ENCODE results near the gene SYTL2.

SYTL2 gene

DNA sequence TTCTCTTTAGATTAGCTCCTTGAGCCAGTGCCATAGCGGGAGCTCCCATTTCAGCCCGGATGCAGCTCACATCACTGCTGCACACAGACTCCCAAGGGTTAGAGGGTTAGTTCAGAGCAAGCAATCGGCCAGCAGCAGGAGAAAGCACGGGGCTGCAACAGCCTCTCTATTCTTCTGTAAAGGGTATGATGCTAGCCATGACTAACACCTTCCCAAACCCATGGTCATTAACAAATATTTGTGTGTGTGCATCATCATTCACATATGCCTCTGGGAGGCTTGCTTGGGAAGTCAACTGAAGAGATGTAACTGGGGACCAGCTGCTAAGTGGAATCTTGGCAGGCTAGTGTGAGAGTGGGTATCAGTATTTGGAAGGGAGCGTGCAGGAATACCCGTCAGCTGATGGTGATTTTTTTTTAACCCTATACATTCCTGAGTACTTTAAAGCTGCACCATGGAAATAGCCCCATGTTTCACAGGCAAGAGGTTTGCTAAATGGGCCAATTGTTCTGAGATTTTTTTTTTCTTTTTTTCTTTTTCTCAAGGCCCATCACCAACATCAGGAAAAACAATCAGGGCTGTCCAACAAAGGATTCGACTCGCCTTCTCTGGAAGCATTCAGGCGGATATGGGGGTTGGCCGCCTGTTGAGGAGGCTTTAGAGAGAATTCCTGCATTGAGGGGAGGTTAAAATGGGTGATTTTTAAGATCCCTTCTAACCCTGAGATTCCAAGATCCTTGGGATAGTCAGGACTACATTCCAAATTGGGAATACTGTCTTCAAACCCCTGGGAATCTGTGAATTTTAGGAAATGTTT is 91.7 kb downstream of the SYTL2 start:
- DNase-seq, result no peak

DNA sequence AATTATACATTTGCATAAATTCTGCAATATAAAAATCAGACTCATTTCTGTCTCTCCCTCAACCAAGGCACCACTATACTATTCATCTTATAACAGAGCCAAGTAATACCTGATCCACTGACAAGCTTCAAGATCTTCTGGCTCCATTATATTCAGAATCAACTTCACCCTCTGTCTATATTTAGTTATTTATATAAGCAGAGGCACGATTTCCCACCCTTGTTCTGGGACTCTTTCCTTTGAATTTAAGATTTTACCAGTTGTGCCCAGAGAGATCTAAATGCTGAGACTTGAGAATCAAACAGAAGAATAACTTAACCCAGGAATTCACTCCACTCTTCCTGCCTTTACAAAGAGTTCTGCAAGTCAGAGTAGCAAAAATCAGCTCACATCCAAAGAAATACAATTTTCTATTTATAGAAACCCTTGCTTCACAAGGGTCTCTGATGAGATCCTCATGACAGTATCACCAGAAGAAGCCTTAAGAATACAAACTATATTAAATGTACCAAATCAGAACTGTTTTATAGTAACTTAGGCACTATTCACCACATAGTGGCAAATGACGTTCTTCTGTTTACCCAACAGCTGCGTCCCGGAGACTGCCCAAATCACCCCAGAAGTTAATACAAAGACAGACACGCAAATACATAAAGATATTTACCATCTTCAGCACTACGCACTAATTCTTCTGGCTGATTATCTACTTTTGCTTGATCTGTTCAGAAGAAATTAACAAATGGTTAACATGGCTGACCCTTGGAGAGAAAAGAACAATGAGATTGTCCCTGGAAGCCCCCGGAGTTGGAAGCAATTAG is 92.6 kb downstream of the SYTL2 start:
- no peak for DNase-seq

DNA sequence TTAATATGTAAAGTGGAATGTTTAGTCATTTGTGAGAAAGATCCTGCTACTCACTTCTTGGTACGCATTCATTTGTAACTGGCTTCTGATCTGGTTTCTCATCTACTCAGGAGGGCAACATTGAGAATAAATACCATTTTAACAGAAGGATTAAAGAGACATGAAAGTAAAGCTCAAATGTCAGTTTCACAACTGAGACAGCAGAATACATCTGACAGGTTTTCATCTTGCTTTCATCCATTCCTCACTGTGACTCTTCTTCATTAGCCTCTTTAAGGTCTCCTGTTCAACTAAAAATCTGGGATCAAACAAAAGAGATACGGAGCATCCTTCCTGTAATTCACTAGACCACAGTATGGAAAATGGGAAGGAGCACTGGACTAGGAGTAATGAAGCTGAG is 93.5 kb downstream of the SYTL2 start:
- DNase-seq, result no peak

DNA sequence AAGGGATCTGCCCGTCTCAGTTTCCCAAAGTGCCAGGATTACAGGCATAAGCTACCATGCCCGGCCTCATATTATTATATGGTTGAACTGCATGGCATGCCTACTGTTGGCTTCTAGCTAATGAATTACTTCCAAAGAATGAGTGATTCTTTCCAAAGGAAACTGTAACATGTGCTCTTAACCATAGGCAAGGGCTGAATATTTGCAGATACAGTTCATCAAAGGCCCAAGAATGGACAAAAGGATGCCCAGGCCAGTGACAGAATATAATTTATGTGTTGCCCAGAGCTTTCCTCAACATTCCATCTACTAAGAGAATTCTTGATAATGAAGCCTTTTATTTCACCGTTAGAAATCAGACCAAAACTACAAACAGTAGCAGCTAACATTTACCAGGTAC is 98.0 kb downstream of the SYTL2 start:
- no peak for DNase-seq

DNA sequence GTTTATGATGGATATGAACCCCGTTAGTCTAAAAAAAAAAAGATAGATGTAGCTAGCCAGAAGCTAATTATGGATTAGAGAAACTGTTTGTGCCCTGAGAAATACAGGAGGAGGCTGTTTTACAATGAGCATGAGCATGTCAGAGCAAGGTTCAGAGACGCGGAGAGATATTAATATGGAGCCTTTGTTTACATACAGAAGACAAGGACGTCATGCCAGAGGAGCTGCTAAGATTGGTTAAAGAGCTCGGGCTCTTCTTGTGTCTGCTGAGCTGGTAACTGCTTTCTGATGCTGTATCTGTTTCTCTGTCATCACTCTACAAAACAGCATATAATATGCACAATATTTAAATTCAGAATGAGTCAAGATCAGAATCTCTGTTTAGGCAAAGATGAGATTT is 100.0 kb downstream of the SYTL2 start:
- DNase-seq, result no peak

DNA sequence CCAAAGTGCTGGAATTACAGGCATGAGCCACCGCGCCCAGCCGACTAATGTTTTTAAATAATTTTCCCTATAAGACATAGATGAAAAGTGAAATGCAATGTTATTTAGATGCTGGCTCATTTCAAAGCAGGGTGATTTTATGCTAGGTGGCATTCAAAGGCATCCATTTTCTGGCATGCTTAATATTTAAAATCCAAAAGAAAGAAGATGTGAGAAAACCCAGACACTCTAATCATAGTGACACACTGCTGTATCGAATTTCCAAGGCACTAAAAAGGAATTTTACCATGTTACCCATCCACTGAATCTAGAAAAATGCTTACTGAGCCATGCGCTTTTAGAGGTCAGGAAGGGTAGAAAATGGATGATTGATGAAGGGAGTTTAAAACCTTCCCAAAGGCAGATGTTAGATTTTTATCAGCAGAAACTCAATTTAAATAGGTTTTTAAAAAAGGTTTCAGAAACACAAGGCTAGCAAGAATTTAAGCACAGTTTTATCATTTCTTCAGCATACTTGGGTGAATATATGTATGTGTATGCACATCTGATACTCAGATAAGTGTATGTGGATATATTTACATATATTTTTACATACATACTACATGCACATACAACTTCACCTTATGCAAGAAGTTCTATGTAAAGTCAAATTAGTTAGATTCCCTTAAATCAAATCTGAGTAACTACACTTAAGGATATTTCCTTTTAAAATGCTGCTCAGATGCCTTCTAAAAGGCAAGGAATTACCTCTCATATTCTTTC is 100.8 kb downstream of the SYTL2 start:
- DNase-seq, result no peak

DNA sequence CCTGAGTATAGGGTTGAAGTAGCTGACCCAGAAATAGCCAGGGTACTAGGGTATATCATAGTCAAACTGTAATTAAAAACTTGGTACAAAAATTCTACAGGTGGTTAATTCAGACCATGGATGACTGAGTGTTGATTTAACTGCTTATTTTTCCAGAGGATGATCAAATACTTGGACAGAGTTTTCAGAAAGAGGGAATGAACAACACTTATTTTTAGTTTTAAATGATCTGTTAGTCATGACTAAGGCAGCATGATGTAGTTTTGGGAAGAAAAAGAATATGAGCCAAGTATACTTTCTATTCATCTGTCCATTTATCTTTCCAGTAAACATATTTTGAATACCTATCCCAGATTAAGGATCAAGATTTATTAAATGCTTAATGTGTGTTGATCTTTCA is 105.1 kb downstream of the SYTL2 start:
- DNase-seq, result no peak

DNA sequence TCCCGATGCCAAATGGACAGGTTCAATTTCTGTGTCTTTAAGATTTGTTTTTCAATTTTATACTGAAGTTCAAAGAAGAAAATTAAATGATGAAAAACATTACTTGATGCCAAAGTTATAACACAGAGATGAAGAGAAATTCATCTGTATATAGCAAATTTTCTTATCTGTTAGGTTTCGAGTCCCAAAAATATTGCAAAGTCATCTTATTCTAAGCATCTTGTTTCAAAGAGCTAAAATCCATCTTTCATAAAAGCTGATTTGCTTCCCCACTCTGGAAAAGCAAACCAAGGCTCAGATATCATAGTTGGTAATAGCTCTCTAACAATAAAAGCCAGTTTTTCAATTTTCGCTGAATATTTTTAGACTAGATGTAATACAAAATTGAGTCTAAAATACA is 106.0 kb downstream of the SYTL2 start:
- DNase-seq, result no peak

DNA sequence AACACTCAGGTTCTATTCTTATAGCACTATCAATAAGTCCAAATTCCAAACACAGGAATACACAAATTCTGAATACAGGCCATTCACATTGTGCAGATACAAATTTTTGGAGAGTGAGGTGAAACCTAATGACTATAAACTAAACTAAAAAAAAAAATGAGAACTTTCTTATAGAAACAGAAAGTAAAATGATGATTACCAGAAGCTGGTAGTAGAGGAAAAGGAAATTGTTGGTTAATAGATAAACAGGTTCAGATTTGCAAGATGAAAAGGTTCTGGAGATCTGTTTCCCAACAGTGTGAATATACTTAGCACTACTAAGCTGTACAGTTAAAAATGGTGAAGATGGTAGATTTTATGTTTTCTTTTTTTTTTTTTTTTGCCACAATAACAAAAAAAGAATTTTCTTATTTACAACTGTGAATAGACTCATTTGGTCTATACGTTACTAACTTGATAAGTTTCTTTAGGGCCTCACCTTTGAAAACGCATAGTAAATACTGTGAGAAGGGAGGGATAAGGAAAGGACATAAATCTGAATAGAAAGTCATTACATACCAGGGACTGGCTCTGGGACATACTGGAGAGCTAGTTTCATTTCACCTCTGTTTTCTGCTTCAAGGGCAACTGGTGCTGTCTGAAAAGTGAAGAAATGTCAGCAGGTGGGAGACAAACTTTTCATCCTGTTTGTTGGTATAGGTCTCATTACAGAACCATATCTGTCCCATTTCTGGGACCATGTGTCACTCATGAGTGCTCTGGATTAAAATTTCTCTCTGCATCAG is 110.8 kb downstream of the SYTL2 start:
- DNase-seq, result no peak

DNA sequence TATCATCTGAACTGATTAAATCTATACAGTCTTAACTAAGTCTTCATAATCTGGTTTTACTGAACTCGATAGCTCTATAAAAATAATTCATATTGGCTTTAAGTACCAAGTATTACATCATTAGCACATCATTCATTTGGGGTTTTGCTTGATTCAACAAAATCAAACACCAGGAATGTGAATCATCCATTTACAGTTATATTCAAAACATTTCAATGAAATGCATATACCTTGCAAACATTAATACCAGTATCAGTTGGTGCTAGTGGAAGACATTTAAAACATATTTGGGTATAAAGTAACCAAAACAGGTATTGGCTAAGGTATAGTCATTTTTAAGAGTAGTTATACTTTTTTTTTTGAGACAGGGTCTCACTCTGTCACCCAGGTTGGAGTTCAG is 112.7 kb downstream of the SYTL2 start:
- DNase-seq, result no peak

DNA sequence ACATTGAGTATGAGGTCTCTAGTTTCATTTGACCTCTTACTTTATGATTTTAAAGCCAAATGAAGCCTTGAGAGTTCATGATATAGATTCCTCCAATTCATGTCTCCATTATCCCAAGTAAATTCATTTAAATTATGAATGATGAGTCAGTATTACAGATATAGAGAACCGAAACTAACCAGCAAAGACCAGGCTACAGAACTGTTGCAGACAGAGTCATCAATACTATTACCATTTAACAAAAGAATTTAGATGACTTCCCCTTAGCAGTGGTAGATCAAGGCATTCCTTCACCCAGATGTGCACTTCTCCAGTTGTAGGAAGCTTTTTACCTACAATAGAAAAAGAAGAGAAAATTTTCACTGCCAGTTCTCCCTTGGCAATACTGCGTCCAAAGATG is 113.2 kb downstream of the SYTL2 start:
- DNase-seq, result no peak

DNA sequence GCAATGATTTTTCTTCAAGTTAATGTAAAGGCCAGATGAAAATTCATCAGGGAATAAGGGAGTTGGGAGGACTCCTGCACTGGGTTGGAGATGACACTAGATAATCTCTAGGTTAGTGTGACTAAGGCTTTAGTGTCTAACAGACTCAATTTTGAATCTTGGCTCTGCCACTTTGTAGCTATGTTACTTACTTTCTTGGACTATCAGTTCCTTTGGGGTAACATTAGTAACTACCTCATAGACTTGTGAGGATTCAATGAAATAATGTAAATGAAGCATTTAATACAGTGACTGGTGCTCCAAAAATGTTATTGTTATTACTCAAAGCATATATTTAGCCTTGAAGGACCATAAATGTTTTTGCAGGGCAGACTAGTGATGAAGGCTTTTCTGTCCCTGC is 115.4 kb downstream of the SYTL2 start:
- DNase-seq, result no peak

DNA sequence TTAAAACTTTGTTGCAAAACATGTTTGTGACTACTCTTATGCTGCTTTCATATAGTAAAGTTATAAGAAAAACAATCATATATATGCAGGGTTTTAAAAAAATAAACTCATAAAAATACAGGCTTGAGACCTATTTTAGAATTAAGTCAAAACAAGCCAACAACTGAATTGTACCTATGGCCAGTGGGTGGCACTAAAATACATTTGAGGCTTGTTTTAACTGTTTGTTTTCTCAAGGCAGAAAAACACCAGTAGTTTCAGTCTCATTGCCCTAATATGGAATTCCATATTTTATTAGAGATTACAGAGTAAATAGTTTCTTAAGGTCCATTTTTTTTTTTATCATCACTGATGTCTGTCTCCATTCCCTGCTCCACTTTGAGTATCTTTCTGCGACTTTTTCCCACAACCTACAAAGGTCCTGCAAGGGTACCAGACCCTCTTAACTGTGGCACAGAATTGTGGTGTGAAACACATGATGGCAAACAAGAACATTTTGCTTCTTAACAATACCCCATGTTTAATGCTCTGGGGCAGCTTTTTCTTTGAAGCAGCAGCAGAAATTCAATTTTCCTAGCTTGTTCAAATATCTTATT is 116.5 kb downstream of the SYTL2 start:
- DNase-seq, result peak in 2 of 3 experiments; percentile 26 to 50

DNA sequence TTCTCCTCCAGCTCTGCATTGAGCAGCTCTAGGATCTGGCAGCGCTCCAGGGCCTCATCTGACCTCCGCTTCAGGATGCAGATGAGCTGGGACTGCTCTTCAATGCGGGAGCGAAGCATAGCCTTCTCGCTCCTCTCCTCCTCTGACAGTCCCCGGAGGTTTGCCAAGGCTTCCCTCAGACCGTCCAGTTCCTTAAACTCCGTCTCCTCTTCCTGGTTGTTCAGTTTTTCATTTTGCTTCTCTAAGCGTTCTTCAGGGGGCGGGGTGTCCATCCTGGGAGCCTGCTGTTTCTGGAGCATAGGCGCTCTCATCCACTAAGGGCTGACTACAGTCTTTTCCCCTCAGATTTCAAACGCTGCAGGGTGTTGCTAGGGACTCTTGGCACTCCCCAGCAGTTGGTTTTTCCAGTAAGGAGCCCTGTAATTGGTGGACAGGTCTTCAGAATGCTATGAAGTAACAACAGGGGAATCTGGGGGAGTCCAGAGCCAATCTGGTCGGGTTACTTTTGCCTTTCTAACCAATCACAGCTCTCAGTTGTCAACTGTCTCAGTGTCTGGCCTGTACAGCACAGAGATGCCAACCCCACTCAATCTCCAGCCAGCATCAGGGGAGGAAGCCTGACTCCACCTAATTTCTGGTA is 125.0 kb downstream of the SYTL2 start, which contains the start of gene CCDC89:
TSS of gene CCDC89 (minus strand) at position 376 of the 640 bp plus-strand sequence. CDS start at position 311, 65 bp downstream.
- DNase-seq, result peak; percentile 77 to 95 (median 89)

DNA sequence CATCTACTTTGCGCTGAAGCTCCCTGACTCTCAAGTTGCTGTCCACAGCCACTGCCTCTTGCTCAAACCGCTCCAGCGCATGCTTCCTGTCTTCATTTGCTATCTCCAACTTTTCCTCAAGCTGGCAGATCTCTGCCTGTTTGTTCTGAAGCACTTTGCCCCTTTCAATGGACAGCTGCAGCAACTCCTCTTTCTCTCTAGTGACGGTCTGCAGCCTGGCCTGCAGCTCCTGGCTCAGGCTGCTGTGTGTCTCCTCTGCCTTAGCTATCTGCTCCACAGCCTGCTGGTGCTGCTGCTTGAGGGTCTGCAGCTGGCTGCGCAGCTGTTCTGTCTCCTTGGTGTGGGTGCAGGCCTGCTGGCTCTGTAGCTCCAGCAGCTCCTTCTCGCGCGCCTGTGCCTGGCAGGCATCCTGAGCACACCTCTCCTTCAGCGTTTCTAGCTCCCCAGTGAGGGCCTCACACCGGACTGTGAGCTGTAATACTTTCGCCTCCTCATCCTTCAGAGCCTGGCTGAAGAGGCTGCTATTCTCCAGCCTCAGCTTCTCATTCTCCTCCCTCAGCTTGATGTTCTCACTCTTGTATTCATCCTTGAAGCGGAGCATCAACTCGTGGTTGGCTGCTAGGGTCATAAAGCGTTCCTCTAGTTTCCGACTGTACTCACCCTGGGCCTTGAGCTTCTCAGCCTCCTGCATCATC is 125.7 kb downstream of the SYTL2 start:
- peak; percentile 56 to 79 (median 58) for DNase-seq

DNA sequence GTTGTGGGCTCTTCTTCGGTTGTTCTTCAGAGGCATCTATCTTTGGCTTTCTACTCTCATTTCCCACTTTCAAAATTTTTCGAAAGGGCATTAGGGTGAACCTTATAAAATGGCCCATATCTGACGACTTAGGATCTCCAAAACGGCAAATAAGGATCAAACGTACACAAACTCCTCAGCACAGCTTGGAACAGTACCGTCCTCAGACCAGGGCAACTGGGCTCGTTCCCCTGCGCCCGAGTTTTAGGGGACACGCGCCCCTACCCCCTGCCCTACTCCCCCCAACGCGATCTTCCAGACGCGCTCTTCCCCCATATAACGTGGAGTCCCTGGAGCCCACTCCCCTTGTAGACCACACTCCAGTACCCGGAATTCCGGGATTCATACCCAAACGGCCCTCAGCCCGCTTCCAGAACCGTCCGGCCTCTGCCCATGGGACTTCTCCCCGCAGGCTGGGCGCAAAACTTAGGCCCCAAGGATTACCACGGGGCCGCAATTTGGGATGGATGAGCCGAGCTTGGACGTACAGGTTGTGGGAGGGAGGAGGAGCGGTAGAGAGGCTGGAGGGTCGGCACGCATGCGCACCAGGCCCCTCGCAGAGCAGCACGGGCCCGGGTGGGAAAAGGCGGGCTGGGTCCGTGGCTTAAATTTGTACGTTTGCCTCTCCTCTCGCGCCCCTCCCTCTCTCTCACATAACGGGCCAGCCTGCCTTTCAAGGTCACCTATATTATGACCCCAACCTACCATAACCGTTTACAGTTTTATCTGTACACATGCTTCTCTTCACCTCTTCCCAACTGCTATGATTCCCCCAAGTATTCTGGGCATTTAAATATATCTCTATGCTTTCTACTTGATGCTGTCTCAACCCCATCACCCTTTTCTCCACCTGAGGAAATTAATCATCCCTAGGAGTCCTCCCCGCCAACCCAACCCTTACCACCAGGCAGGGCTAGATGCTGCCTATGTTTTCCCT is 128.3 kb downstream of the SYTL2 start:
- DNase-seq, result peak in 1 of 3 experiments; percentile 44

DNA sequence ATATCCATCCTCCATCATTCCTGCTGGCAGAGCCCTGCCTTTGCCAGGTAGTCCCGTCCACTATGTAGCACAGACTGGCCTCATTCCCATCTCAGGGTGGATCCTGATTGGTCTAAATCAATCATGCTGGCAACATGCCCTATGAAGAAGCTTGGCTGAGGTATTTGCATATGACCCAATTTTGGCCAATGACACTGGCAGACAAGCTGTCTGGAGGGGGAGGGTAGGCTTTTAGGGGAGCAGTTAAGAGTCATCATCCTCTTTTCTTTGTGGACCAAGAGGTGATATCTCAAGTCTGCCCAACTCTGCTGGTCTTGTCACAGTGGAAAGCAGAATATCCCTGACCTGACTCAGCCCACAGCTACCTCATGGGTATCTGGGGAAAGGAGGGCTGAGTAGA is 130.0 kb downstream of the SYTL2 start:
- no peak for DNase-seq

DNA sequence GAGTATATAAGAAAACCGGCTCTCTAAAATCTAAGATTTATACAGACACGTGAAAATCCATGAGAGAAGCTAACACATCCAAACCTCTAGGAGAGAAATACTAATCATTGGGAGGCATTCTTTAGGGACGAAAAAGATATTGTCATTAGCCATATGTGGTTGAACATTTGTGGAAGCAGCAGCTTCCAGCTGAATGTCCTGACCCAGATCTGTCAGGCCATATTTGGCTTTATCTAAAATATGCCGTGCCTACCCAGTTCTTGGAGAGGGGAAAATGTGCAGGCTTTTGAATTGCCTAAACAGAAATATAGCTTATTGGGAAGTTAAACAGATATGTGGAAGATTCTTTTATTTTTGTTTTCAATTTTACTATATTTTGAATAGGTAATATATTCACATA is 131.4 kb downstream of the SYTL2 start:
- no peak for DNase-seq

DNA sequence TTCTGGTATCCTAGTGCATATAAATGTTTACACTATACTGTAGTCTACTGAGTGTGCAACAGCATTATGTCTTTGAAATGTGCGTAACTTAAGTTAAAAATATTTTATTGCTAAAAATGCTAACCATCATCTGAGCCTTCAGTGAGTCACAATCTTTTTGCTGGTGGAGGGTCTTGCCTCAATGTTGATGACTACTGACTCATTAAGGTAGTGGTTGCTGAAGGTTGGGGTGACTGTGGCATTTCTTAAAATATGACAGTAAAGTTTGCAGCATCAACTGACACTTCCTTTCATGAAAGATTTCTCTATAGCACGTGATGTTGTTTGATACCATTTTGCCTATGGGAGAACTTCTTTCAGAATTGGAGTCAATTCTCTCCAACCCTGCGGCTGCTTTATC is 137.5 kb downstream of the SYTL2 start:
- DNase-seq, result no peak
